Kidney capillary endothelial cell (primary cell): ENCODE measurements around the gene CORO6.

Experiments
- DNase-seq: peaks from one replicate; pipeline ENCODE4 v3.0.0-alpha.2; 2018; ENCODE audit warnings: low spot score

The CORO6 gene

DNA sequence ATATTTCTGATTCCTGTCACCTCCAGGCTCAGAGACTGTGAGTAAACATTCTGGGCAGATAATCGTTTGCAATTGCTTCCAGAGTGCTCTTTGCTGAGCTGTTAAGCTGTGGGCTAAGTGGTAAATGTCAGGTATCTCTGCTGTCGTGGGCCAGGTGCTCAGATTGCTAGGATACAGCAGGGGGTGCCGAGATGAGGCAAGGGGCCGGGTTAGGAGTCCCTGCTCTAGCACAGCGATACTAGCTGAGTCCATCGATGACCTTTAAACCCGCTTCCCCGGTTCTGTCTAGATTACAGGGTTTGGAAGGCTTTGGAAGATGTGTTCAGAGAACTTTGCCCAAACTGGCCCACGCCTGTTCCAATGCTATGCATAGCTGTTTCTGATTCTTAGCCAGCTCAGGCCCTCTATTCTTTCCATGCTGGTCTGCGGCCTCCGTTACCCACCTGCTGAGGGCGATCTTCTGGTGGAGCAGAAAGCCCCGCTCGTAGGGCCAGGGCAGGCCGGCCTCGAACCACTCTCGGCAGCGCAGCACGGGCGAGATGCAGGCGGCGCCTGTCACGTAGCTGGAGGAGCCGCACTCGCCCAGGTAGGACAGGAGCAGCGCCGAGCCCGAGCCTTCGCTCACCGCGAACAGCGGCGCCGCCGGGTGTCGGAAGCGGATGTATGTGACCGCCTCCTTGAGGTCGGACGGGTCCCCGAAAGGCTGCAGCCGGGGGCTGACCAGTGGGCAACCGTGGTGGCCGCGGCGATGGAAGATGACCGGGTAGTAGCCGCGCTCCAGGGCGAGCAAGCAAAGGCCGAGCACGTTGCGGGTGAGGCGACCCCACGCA, 56.9 kb downstream of the CORO6 start:
- no peak for DNase-seq
